Urinary bladder (tissue), 4 donors: Measurements from ENCODE around the gene SAMD1. TPM values are rescaled to one million over a fixed set of nuclear protein-coding genes. Genes with fewer than 3 reads are reported as not detected.

Experiments used
- DNase-seq: peaks from one replicate; pipeline ENCODE4 v3.0.0-alpha.2; 2015; ENCODE audit errors: extremely low spot score
- H3K27ac ChIP-seq: one replicate; pipeline ENCODE4 v1.5.1; 2013; ENCODE audit warnings: low read depth, mild to moderate bottlenecking, moderate library complexity
- H3K36me3 ChIP-seq: one replicate; pipeline ENCODE4 v1.6.1; 2013; ENCODE audit warnings: mild to moderate bottlenecking, moderate library complexity; ENCODE audit not compliant: insufficient read depth
- H3K4me1 ChIP-seq: one replicate; pipeline ENCODE4 v1.6.1; 2013; ENCODE audit warnings: mild to moderate bottlenecking, moderate library complexity; ENCODE audit not compliant: insufficient read depth
- H3K4me3 ChIP-seq: one replicate; pipeline ENCODE4 v1.5.1; 2013; ENCODE audit warnings: low read depth, low read length
- WGBS: extraction: QIAGEN DNeasy Blood & Tissue Kit; methylation state at CpG from one replicate; pipeline ENCODE4 v1.1.7; 2013; 5-methylcytosine and 5-hydroxymethylcytosine counted together
- polyA plus RNA-seq: library from polyadenylated mRNA; stranded (reverse); fragments of 200-250 nt; gene quantifications from one replicate; pipeline ENCODE4 v1.2.3, GENCODE V29; 2013
- total RNA-seq: library from RNA; depleted of rRNA; stranded (reverse); fragments of >200 nt; gene quantifications from one replicate; pipeline ENCODE4 v1.2.3, GENCODE V29; 2014
- donor health status: healthy with polysubstance abuse.
- donor health status: healthy.

Gene SAMD1
- 16.0 TPM for total RNA-seq
- 50.5 TPM for polyA plus RNA-seq

GRCh38 chr19:14090509-14091080 is at the start of gene SAMD1:
TSS of gene SAMD1 (minus strand) at chr19:14090751.
- H3K27ac ChIP-seq = peak within 1 kb of the TSS; percentile 84
- DNase-seq = peak; percentile 72
- H3K4me1 ChIP-seq = no peaks in the 10 kb centered on the region
- H3K4me3 ChIP-seq = peak within 1 kb of the TSS; percentile 94
- no peaks in the 10 kb centered on the region for H3K36me3 ChIP-seq
- WGBS = 1% methylated on average over 54 of the region's 65 CpGs

GRCh38 chr19:14139944-14140343 is 49.4 kb upstream of the SAMD1 start:
- Histone ChIP-seq H3K27ac (no peak overlapping the region), H3K4me1 (no peaks in the 10 kb centered on the region), H3K4me3 (no peak overlapping the region), H3K36me3 (no peaks in the 10 kb centered on the region)
- no peak for DNase-seq
- WGBS = 78% methylated on average over 9 of the region's 9 CpGs

GRCh38 chr19:14138576-14139265 is 48.2 kb upstream of the SAMD1 start:
- H3K27ac ChIP-seq = no peak overlapping the region
- H3K4me1 ChIP-seq = no peaks in the 10 kb centered on the region
- DNase-seq = no peak
- H3K36me3 ChIP-seq = no peaks in the 10 kb centered on the region
- WGBS = 83% methylated on average over 9 of the region's 9 CpGs
- no peak overlapping the region for H3K4me3 ChIP-seq

- peak within 1 kb of the TSS; percentile 53 for H3K4me3 ChIP-seq
- H3K27ac ChIP-seq = peak within 1 kb of the TSS; percentile 89
- DNase-seq = peak; percentile 99
- no peaks in the 10 kb centered on the region for H3K4me1 ChIP-seq
- no peaks in the 10 kb centered on the region for H3K36me3 ChIP-seq
- under 1% methylated on average over 78 of the region's 78 CpGs for WGBS
These were observed 46.1 kb upstream of the SAMD1 start, which contains the start of gene ASF1B for GRCh38 chr19:14136509-14137281. TSS of gene ASF1B (minus strand) at chr19:14136589. CDS start at chr19:14136456, 133 bp downstream.

GRCh38 chr19:14135985-14136508 is 45.5 kb upstream of the SAMD1 start:
- H3K27ac ChIP-seq = peak overlapping the region; percentile 3
- no peak for DNase-seq
- peak overlapping the region; percentile 32 for H3K4me3 ChIP-seq
- H3K4me1 ChIP-seq = no peaks in the 10 kb centered on the region
- H3K36me3 ChIP-seq = no peaks in the 10 kb centered on the region
- under 1% methylated on average over 38 of the region's 38 CpGs for WGBS

GRCh38 chr19:14135355-14135754 is 44.8 kb upstream of the SAMD1 start:
- DNase-seq = no peak
- WGBS = 44% methylated on average over 6 of the region's 6 CpGs

GRCh38 chr19:14127929-14128509 is 37.5 kb upstream of the SAMD1 start:
- H3K4me1 ChIP-seq = no peaks in the 10 kb centered on the region
- DNase-seq = no peak
- WGBS = 88% methylated on average over 4 of the region's 4 CpGs
- no peak overlapping the region for H3K27ac ChIP-seq
- H3K4me3 ChIP-seq = no peak overlapping the region
- no peaks in the 10 kb centered on the region for H3K36me3 ChIP-seq

More at GRCh38 chr19:14135355-14135754, 44.8 kb upstream of the SAMD1 start:
- Histone ChIP-seq H3K36me3 (no peaks in the 10 kb centered on the region), H3K27ac (no peak overlapping the region), H3K4me1 (no peaks in the 10 kb centered on the region), H3K4me3 (no peak overlapping the region)

GRCh38 chr19:14127176-14127575 is 36.6 kb upstream of the SAMD1 start:
- Histone ChIP-seq H3K36me3 (no peaks in the 10 kb centered on the region), H3K27ac (no peak overlapping the region), H3K4me1 (no peaks in the 10 kb centered on the region), H3K4me3 (no peak overlapping the region)
- 87% methylated on average over 8 of the region's 8 CpGs for WGBS
- DNase-seq = no peak

GRCh38 chr19:14122924-14123323 is 32.4 kb upstream of the SAMD1 start:
- H3K4me3 ChIP-seq = no peak overlapping the region
- no peak overlapping the region for H3K27ac ChIP-seq
- WGBS = 95% methylated on average over 6 of the region's 6 CpGs
- no peak for DNase-seq
- H3K36me3 ChIP-seq = no peaks in the 10 kb centered on the region
- no peaks in the 10 kb centered on the region for H3K4me1 ChIP-seq

GRCh38 chr19:14120497-14120780 is 29.9 kb upstream of the SAMD1 start:
- DNase-seq = no peak
- no peak overlapping the region for H3K27ac ChIP-seq
- H3K36me3 ChIP-seq = no peaks in the 10 kb centered on the region
- no peaks in the 10 kb centered on the region for H3K4me1 ChIP-seq
- H3K4me3 ChIP-seq = no peak overlapping the region
- 97% methylated on average over 7 of the region's 7 CpGs for WGBS

GRCh38 chr19:14119644-14120496 is 29.3 kb upstream of the SAMD1 start:
- H3K36me3 ChIP-seq = no peaks in the 10 kb centered on the region
- H3K4me1 ChIP-seq = no peaks in the 10 kb centered on the region
- H3K27ac ChIP-seq = peak overlapping the region; percentile 4
- no peak overlapping the region for H3K4me3 ChIP-seq
- 93% methylated on average over 7 of the region's 7 CpGs for WGBS
- DNase-seq = no peak

- Histone ChIP-seq H3K4me3 (no peak overlapping the region), H3K4me1 (no peaks in the 10 kb centered on the region)
- 60% methylated on average over 3 of the region's 3 CpGs for WGBS
These were observed 28.6 kb upstream of the SAMD1 start for GRCh38 chr19:14119146-14119545.

More at GRCh38 chr19:14119146-14119545, 28.6 kb upstream of the SAMD1 start:
- H3K36me3 ChIP-seq = no peaks in the 10 kb centered on the region
- no peak for DNase-seq
- H3K27ac ChIP-seq = peak overlapping the region; percentile 87
